Esophagus muscularis mucosa (tissue), 4 donors: ENCODE data around the gene TEX52.

Experiments used
- CTCF ChIP-seq, 3 experiments: fragments of 200-600 bp in 2 of 3; fragments of 450-650 bp in 1 of 3; sonication (generic) in 2 of 3; IDR thresholded peaks; one replicate each; pipeline ENCODE4 v1.5.1; 2017 to 2019; ENCODE audit warnings: antibody characterized with exemption in 3 of 3, mild to moderate bottlenecking in 2 of 3, moderate library complexity in 1 of 3
- EP300 ChIP-seq: sonication (generic); formaldehyde crosslinking; IDR thresholded peaks from one replicate; pipeline ENCODE4 v1.6.1; 2017; ENCODE audit warnings: antibody characterized with exemption
- POLR2A ChIP-seq: fragments of 450-650 bp; IDR thresholded peaks from one replicate; pipeline ENCODE4 v1.6.1; 2017; ENCODE audit warnings: antibody characterized with exemption, moderate library complexity, mild to moderate bottlenecking, low read depth
- POLR2AphosphoS5 ChIP-seq, 2 donors: sonication (generic); formaldehyde crosslinking; IDR thresholded peaks; one replicate each; pipeline ENCODE4 v1.6.1; 2017; ENCODE audit warnings: antibody characterized with exemption in 2 of 2

- no peak for TF ChIP-seq CTCF (IDR thresholded peaks at IDR 0.05)
- no peak for TF ChIP-seq POLR2AphosphoS5 (IDR thresholded peaks at IDR 0.05)
- TF ChIP-seq POLR2A = no peak
- no peak for TF ChIP-seq EP300
Observed at GRCh38 chr12:2858334-2858733, 1.5 kb upstream of the TEX52 start.
